Stimulated activated CD4-positive, alpha-beta T cell treated with anti-CD3 and anti-CD28 coated beads, TNF-alpha, amount 100 ng/mL, for 1 hour (primary cell): Measurements from ENCODE around the gene ADO.

Experiments used
- DNase-seq, 3 donors: peaks; one replicate each; pipeline ENCODE4 v3.0.0-alpha.2; 2020; ENCODE audit warnings: low read depth in 3 of 3, low spot score in 1 of 3

The ADO gene

GRCh38 chr10:62792261-62792660 is 12.3 kb upstream of the ADO start:
- no peak for DNase-seq

GRCh38 chr10:62794306-62794705 is 10.2 kb upstream of the ADO start:
- DNase-seq = no peak

- no peak for DNase-seq
Measured at GRCh38 chr10:62795100-62795499, 9.4 kb upstream of the ADO start.

- no peak for DNase-seq
Measured at GRCh38 chr10:62795762-62796161, 8.8 kb upstream of the ADO start.

GRCh38 chr10:62796896-62797295 is 7.6 kb upstream of the ADO start:
- DNase-seq = no peak

GRCh38 chr10:62801871-62802270 is 2.6 kb upstream of the ADO start:
- DNase-seq = no peak

- no peak for DNase-seq
Measured at GRCh38 chr10:62803724-62804355, 680 bp upstream of the ADO start.

GRCh38 chr10:62805231-62806099 is 945 bp downstream of the ADO start:
- no peak for DNase-seq

GRCh38 chr10:62806251-62806650 is 1.7 kb downstream of the ADO start:
- DNase-seq = no peak

GRCh38 chr10:62810156-62810902 is 5.8 kb downstream of the ADO start:
- DNase-seq = no peak

- peak in 2 of 3 donors; percentile 26 to 40 for DNase-seq
Measured at GRCh38 chr10:62811159-62811875, 6.8 kb downstream of the ADO start.

GRCh38 chr10:62812672-62813439 is 8.3 kb downstream of the ADO start:
- peak in 1 of 3 donors; percentile 17 for DNase-seq

GRCh38 chr10:62813453-62813852 is 8.9 kb downstream of the ADO start:
- DNase-seq = peak in 2 of 3 donors; percentile 1 to 27

GRCh38 chr10:62813981-62814380 is 9.5 kb downstream of the ADO start:
- peak in 2 of 3 donors; percentile 1 to 13 for DNase-seq

GRCh38 chr10:62814756-62815380 is 10.3 kb downstream of the ADO start:
- DNase-seq = peak in 2 of 3 donors; percentile 21 to 29

GRCh38 chr10:62815381-62816075 is 11.0 kb downstream of the ADO start:
- peak in 2 of 3 donors; percentile 24 to 26 for DNase-seq

GRCh38 chr10:62816076-62816330 is 11.5 kb downstream of the ADO start:
- no peak for DNase-seq

GRCh38 chr10:62816331-62817120 is 12.0 kb downstream of the ADO start, which contains the start of gene EGR2:
EGR2 (minus strand) TSS chr10:62816366; CDS start chr10:62816029, 337 bp downstream.
- DNase-seq = peak; percentile 87 to 90 (median 89)
